HG03565 (cell line): ENCODE results near the gene GALNT1.
A peak's percentile ranks its signal among the peaks of the same experiment; 100 is the strongest.

ENCODE experiments used
- ATAC-seq: cut with Tn5 transposase; IDR thresholded peaks from one replicate; pipeline ENCODE4 v1.9.1; 2021; ENCODE audit warnings: mild to moderate bottlenecking, moderate library complexity; ENCODE audit not compliant: unreplicated experiment

The GALNT1 gene

GRCh38 chr18:35662293-35663062 lies 80.9 kb downstream of the GALNT1 start:
- peak; percentile 57 for ATAC-seq

GRCh38 chr18:35671966-35672603 lies 90.5 kb downstream of the GALNT1 start:
- ATAC-seq: no peak

- ATAC-seq: no peak
Observed at GRCh38 chr18:35672897-35673296, 91.4 kb downstream of the GALNT1 start.

GRCh38 chr18:35673682-35674081 lies 92.1 kb downstream of the GALNT1 start:
- ATAC-seq: no peak

- ATAC-seq: no peak
Observed at GRCh38 chr18:35680139-35680551, 98.6 kb downstream of the GALNT1 start.

GRCh38 chr18:35682281-35682867 lies 100.8 kb downstream of the GALNT1 start:
- no peak for ATAC-seq

- ATAC-seq: no peak
Observed at GRCh38 chr18:35683021-35683420, 101.5 kb downstream of the GALNT1 start.

GRCh38 chr18:35688757-35689156 lies 107.2 kb downstream of the GALNT1 start:
- ATAC-seq: peak; percentile 85

- ATAC-seq: no peak
Observed at GRCh38 chr18:35689728-35690127, 108.2 kb downstream of the GALNT1 start.

- no peak for ATAC-seq
Observed at GRCh38 chr18:35691625-35692024, 110.1 kb downstream of the GALNT1 start.

GRCh38 chr18:35692866-35693265 lies 111.3 kb downstream of the GALNT1 start:
- ATAC-seq: no peak

- no peak for ATAC-seq
Observed at GRCh38 chr18:35693829-35694228, 112.3 kb downstream of the GALNT1 start.

GRCh38 chr18:35694808-35695207 lies 113.3 kb downstream of the GALNT1 start:
- no peak for ATAC-seq

- ATAC-seq: no peak
Observed at GRCh38 chr18:35695384-35695783, 113.8 kb downstream of the GALNT1 start.

- ATAC-seq: no peak
Observed at GRCh38 chr18:35695803-35696202, 114.3 kb downstream of the GALNT1 start.

- ATAC-seq: no peak
Observed at GRCh38 chr18:35696307-35696706, 114.8 kb downstream of the GALNT1 start.

GRCh38 chr18:35697869-35698268 lies 116.3 kb downstream of the GALNT1 start:
- ATAC-seq: no peak

GRCh38 chr18:35703043-35703688 lies 121.6 kb downstream of the GALNT1 start:
- ATAC-seq: no peak

- ATAC-seq: no peak
Observed at GRCh38 chr18:35705988-35706387, 124.4 kb downstream of the GALNT1 start.

- ATAC-seq: no peak
Observed at GRCh38 chr18:35707247-35707646, 125.7 kb downstream of the GALNT1 start.

GRCh38 chr18:35707674-35708073 lies 126.1 kb downstream of the GALNT1 start:
- ATAC-seq: no peak

- ATAC-seq: no peak
Observed at GRCh38 chr18:35710581-35710980, 129.0 kb downstream of the GALNT1 start.
